ENCODE results near the gene CAPN13.

DNA sequence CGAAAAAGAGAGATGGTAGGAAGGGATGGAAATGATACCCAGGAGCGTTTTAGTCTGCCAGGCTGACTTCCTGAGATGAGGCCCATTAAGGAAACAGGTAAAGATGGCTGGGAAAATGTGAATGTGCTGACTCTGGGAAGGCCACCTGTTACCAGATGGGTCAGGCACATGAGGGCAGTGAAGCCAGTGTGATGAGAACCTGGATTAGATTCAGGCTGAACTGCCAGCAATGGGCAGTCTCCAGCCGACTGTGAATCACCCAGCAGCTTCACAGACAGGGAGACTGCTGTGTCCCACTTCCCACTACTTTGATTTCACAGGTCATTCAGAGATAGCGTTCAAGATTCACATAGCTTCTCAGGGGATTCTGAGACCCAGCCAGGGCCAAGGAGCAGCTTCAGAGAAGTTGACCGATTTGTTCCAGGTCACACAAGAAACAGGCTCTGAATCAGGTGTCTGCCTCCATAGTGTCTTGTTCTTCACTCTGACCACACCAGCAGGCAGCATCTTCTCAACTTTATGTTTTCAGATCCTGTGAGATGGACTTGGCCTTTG is 26.4 kb downstream of the CAPN13 start:
- TF ChIP-seq RAD51 (IDR thresholded peaks at IDR 0.05): no peak
- TF ChIP-seq, protein P1, sequence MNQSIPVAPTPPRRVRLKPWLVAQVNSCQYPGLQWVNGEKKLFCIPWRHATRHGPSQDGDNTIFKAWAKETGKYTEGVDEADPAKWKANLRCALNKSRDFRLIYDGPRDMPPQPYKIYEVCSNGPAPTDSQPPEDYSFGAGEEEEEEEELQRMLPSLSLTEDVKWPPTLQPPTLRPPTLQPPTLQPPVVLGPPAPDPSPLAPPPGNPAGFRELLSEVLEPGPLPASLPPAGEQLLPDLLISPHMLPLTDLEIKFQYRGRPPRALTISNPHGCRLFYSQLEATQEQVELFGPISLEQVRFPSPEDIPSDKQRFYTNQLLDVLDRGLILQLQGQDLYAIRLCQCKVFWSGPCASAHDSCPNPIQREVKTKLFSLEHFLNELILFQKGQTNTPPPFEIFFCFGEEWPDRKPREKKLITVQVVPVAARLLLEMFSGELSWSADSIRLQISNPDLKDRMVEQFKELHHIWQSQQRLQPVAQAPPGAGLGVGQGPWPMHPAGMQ (IDR thresholded peaks at IDR 0.05; ENCODE audit: borderline replicate concordance): no peak
- no peak for TF ChIP-seq CHD1 (IDR thresholded peaks at IDR 0.05; ENCODE audit: low read depth, low read length)
- no peak for TF ChIP-seq POLR2A (IDR thresholded peaks at IDR 0.05; ENCODE audit: low read depth, low read length)
- TF ChIP-seq MAX (IDR thresholded peaks at IDR 0.05; ENCODE audit: low read depth, low read length): no peak
- TF ChIP-seq FOXK2 (IDR thresholded peaks at IDR 0.05): no peak

Data from GM12878 (cell line).